HG02588 (cell line): ENCODE measurements around the gene ZFAND2B.
"Not testable (repeated sequence)": the region's sequence is repeated elsewhere in the genome, so short reads cannot be mapped to it uniquely, and the experiment has no call there.

ENCODE experiments used
- ATAC-seq: cut with Tn5 transposase; IDR thresholded peaks from one replicate; pipeline ENCODE4 v1.9.1; 2021; ENCODE audit warnings: mild to moderate bottlenecking, moderate library complexity; ENCODE audit not compliant: unreplicated experiment

The ZFAND2B gene

DNA sequence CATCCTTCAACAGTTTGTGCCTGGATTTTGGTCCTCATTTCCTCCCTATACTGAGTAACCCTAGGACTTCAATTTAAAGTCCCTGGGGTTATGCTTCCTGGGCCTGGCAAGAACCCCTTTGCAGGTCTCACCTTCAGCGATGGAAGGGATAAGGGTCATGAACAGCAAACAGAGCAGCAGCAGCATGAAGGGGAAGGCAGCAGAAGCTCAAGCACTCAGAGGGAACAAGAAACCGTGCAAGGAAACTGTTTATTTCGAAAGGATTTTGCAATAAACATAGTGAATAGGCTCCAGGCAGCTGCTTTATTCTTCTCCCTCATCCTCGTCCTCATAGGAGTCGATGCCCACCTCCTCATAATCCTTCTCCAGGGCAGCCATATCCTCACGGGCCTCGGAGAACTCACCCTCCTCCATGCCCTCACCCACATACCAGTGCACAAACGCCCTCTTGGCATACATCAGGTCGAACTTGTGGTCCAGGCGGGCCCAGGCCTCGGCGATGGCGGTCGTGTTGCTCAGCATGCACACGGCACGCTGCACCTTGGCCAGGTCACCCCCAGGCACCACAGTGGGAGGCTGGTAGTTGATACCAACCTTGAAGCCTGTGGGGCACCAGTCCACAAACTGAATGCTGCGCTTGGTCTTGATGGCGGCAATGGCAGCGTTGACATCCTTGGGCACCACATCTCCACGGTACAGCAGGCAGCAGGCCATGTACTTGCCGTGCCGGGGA is 43.6 kb downstream of the ZFAND2B start:
- no peak for ATAC-seq

DNA sequence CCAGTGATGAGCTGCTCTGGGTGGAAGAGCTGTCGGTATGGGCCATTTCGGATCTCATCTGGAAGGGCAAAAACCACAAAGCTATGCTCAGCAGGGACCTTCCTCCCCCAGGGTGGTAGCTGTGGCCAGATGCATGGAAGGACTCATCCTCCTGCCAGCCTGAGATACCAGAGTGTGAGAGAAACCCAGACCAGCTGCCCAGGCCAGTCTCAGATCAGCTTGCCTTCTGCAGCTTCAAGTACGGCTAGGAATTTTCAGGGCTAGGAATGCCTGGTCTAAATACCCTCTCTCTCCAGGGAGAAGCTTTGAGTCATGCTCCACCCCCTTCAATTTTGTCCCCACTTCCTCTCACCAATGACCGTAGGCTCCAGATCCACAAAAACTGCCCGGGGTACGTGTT is 45.1 kb downstream of the ZFAND2B start:
- no peak for ATAC-seq

GRCh38 chr2:219252084-219252483 is 45.5 kb downstream of the ZFAND2B start:
- ATAC-seq, result no peak

- no peak for ATAC-seq
Observed at GRCh38 chr2:219252570-219252899, 46.0 kb downstream of the ZFAND2B start.

DNA sequence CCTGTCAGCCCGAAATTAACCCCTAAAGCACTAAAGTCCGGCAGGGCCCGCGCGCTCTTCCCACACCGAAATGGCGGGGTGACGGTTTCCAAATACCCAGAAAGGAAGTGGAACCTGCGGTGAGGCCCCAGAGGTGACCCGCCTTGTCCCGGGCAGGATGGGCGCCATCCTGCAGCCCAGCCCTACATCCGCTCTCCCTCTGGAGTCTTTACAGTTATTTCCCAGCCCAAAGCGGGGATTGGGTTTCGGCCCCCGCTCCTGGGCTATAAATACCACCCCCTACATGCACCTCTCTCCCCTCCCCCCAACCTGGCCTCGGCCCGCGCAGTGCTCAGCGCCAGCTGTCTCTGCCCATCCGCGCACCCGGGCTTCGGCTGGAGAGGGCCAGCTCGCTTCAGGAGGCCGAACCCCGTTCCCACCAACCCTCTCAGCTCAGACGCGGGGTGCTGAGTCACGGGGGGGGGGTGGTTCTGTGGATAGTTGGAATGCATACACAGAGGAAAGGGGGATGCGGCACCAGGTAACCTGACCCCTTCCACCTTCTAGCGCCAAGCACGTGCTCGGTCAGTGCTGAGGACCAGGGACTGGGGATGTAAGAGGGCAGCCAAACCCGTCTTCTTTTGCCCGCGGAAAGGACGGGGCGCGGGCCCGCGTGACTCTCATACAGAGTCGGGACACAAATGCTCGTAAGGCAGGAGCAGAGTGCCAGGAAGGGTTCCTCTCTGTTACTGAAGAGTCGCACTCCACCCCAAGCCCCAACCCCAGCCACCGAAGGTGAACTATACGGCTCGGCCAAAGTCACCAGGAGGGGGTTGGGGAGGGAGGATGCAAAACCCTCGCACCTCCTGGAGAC is 46.5 kb downstream of the ZFAND2B start, which contains the start of gene TUBA4B:
TSS of gene TUBA4B (plus strand) at position 344 of the 853 bp plus-strand sequence. CDS start at position 509, 165 bp downstream.
- ATAC-seq, result peak; percentile 9

DNA sequence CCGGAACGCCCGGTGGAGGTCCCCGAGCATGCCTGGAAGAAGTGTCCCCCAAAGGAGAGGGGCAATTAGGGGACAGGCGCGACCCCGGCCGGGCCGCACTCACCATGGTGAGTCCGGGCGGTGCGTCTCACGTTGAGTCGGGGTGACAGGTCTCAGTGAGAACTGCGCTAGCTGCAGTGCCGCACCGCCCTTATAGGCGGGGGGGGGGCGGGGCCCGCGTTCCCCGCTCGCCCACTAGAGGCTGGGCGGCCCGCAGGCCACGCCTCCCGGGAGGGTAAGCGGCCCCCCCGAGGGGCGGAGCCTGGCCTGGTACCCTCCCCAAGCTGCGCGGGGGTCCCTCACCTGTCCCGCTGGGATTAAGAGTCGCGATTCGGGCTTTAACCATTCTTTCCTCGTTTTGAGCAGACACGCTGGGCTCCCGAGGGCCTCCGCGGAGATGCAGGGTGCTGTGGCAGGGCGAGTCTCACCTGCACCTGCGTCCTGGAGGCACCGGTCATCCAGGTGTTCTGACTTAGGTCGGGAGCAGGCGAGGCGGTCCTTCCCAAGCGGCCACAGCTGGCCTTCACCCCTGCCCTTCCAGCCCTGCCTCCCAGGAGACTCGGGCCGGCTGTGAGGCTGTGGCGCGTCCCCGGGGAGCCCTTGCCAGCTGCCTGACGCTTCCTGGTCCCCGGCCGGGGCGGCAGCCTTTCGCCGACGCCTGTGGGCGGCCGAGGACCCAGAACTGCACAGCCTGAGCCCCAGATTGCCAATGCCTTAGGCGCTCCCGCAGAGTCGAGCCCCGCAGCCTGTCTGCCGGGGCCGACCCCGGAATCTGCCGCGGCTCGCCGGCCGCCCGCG is 47.4 kb downstream of the ZFAND2B start, which contains the start of gene TUBA4A:
TSS of gene TUBA4A (minus strand) at position 166 of the 837 bp plus-strand sequence. CDS start at position 106, 60 bp downstream.
- ATAC-seq, result peak; percentile 41

GRCh38 chr2:219254590-219255201 is 48.1 kb downstream of the ZFAND2B start:
- ATAC-seq, result peak; percentile 20

- ATAC-seq, result not testable (repeated sequence)
Observed at GRCh38 chr2:219258942-219259341, 52.4 kb downstream of the ZFAND2B start.
